Choroid plexus epithelial cell (primary cell): ENCODE data around the gene AHNAK.
"Not testable (repeated sequence)": the region's sequence is repeated elsewhere in the genome, so short reads cannot be mapped to it uniquely, and the experiment has no call there.

Experiments used
- DNase-seq: peaks from one replicate; pipeline ENCODE4 v3.0.0-alpha.2; 2010; ENCODE audit warnings: low read depth
- H3K4me3 ChIP-seq: 2 replicates; pipeline ENCODE4 v1.5.1; 2011; ENCODE audit warnings: low read depth, mild to moderate bottlenecking, control low read depth, low read length, moderate library complexity
- CTCF ChIP-seq: conservative IDR thresholded peaks from 2 replicates; pipeline ENCODE4 v1.5.1; 2011; ENCODE audit warnings: low read depth, mild to moderate bottlenecking, control low read depth, inconsistent platforms, low read length, moderate library complexity

The AHNAK gene

GRCh38 chr11:62569611-62570010 lies 23.0 kb upstream of the AHNAK start:
- no peak overlapping the region for H3K4me3 ChIP-seq
- no peak for DNase-seq
- TF ChIP-seq CTCF = no peak

DNA sequence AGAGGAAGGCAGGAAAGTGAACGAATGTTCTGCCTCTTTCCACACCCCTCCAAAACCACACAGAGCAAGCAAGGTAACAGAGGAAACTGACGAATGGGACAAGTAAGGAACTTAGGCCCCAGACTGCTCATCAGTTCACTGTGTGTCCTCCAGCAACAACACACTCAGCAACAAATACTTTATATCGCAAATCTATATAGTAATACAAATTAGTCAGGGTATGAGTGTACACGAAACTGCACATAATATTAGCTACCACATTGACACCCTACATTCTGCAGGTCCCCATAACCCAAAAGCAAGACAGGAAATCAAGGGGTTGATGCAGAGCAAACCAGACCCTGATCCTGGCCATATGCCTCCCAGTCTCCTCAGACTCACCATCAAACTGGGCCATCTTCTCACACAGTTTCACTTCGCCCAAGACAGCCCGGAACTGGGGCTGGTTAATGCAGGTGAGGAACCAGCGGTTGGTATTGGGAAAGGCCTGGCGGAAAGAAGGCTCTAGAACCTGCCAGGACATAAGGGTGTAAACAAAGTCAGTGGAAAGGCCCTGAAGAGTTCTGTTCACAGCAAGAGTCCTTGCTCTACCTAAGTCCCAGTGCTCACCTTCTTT lies 20.5 kb upstream of the AHNAK start:
- DNase-seq = no peak
- TF ChIP-seq CTCF = no peak
- no peak overlapping the region for H3K4me3 ChIP-seq

- TF ChIP-seq CTCF = no peak
- H3K4me3 ChIP-seq = no peak overlapping the region
- DNase-seq = no peak
These were observed 19.6 kb upstream of the AHNAK start for GRCh38 chr11:62566247-62566646.

DNA sequence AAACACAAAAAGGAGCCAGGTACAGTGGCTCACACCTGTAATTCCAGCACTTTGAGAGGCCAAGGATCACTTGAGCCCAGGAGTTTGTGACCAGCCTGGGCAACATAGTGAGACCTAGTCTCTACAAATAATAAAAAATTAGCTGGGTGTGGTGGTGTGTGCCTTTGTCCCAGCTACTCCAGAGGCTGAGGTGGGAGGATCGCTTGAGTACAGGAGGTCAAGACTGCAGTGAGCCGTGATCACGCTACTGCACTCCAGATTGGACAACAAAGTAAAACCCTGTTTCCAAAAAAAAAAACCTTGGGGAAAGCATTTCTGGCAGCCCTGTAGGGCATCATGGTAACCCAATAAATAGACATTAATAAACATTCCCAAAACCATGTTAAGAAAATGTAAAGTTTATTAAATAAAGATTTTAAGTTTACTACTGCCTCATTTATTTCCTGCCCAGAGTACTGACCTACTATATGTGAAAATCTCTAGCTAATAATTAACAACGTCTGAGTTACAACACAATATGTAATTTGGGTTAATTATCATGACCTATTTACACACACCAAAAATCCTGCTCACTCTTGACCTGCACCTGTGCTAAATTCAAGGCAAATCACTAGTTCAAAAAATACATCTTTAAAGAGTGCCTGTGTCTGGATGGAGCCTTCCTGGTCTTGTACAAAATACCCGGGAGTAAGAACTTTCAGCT lies 18.6 kb upstream of the AHNAK start:
- DNase-seq = no peak
- H3K4me3 ChIP-seq = no peak overlapping the region
- TF ChIP-seq CTCF = no peak

DNA sequence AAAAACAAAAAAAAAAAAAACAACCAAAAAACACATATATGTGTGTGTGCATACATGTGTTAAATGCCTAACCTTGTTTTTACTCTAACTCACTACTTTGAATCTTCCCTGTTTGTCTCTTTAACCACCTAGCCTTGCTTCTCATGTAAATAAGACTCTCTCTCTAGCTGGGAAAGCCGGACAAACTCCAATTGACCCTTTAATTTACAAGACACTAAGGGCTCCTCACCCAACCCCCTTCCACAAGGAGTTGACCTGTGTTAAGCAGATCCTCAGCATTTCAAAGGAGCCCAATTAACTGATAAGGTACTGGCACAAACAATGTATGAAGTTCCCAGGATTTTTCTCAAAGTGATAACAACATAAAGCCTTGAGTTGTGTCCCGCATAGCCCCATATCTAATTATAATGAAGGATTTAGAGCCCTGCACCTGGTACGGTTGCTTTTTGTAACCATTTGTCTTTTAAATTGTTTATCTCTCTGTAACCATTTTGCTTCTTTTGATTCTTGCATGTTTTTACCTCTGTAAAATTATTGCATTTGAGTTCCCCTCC lies 15.1 kb upstream of the AHNAK start:
- DNase-seq, H3K4me3 ChIP-seq: not testable (repeated sequence)

DNA sequence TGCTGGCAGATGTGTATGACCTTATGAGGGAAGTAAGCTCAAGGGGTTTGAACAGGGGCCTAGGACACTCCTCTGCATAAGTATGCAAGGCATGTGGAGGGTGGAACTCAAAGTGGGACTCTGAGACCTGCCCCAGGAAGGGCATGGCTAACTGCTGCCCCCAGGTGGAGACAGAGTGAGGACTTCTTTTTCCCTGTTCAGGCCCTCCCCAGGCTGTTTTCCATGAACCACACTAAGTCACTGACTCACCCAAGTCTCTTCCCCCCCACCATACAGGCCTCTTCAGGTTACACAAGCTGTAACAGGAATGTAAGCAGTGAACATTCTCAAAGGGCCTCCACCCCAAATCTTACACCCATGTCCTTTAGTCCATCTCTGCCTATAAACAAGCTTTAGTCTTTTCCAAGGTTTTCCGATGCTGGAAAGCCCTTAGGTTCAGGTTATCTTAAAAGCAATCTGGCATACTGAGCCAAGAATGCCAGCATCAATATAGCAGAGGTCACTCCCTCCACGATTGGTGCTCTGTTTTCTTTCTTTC lies 14.0 kb upstream of the AHNAK start:
- peak; percentile 96 for TF ChIP-seq CTCF
- peak; percentile 99 for DNase-seq
- H3K4me3 ChIP-seq = no peak overlapping the region

DNA sequence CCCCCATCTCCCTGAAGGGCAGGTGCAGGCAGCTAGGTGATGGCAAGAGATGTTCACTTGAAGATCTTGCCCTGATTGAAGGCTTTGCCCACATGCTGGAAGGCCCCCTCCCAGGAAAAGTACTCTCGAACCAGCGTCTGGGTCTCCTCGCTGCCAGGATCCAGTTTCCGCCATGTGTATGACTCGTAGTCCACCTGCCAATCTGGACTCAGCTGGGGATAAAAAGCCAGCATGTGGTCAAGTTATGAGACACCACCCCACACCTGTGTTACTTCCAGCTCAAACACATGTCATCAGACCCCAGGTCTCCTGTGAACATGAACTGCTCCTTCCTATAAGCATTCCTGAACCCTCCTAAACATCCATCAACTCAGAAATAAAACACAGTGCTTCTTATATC lies 13.0 kb upstream of the AHNAK start:
- not testable (repeated sequence) for DNase-seq, H3K4me3 ChIP-seq

- no peak for DNase-seq
- TF ChIP-seq CTCF = no peak
- H3K4me3 ChIP-seq = no peak overlapping the region
These were observed 12.6 kb upstream of the AHNAK start for GRCh38 chr11:62559204-62559603.
